Activated CD4-positive, alpha-beta T cell treated with anti-CD3 and anti-CD28 coated beads, Interleukin-2, amount 10 ng/mL, durations not matched to agents 24 days and 14 days (primary cell): ENCODE results near the gene CEACAM8. TPM values are rescaled to one million over a fixed set of nuclear protein-coding genes. Genes with fewer than 3 reads are reported as not detected.
"Not testable (repeated sequence)": the region's sequence is repeated elsewhere in the genome, so short reads cannot be mapped to it uniquely, and the experiment has no call there.

ENCODE experiments used
- DNase-seq: peaks from one replicate; pipeline ENCODE4 v3.0.0; 2022
- H3K27ac Mint-ChIP-seq: one replicate; pipeline ENCODE4 v1.8.0; 2022; ENCODE audit warnings: mild to moderate bottlenecking, mixed read lengths
- H3K27me3 Mint-ChIP-seq: one replicate; pipeline ENCODE4 v1.8.0; 2022; ENCODE audit warnings: mixed read lengths
- H3K36me3 Mint-ChIP-seq: one replicate; pipeline ENCODE4 v1.8.0; 2022; ENCODE audit warnings: low read depth, mild to moderate bottlenecking, mixed read lengths
- H3K4me1 Mint-ChIP-seq: one replicate; pipeline ENCODE4 v1.8.0; 2021; ENCODE audit warnings: mixed read lengths
- H3K4me3 Mint-ChIP-seq: one replicate; pipeline ENCODE4 v1.8.0; 2022; ENCODE audit warnings: mild to moderate bottlenecking, moderate library complexity, mixed read lengths
- H3K9me3 Mint-ChIP-seq: one replicate; pipeline ENCODE4 v1.8.0; 2021; ENCODE audit warnings: mixed read lengths
- intact Hi-C: fragments of 100-400 bp; cut with micrococcal nuclease; formaldehyde crosslinking; loops from one replicate; pipeline ENCODE4 v1.15.1; 2023
- total RNA-seq: library from RNA; stranded (reverse); gene quantifications from 2 replicates; pipeline ENCODE4 v1.2.3, GENCODE V29; 2022

The CEACAM8 gene
- not detected in 2 replicates for total RNA-seq

DNA sequence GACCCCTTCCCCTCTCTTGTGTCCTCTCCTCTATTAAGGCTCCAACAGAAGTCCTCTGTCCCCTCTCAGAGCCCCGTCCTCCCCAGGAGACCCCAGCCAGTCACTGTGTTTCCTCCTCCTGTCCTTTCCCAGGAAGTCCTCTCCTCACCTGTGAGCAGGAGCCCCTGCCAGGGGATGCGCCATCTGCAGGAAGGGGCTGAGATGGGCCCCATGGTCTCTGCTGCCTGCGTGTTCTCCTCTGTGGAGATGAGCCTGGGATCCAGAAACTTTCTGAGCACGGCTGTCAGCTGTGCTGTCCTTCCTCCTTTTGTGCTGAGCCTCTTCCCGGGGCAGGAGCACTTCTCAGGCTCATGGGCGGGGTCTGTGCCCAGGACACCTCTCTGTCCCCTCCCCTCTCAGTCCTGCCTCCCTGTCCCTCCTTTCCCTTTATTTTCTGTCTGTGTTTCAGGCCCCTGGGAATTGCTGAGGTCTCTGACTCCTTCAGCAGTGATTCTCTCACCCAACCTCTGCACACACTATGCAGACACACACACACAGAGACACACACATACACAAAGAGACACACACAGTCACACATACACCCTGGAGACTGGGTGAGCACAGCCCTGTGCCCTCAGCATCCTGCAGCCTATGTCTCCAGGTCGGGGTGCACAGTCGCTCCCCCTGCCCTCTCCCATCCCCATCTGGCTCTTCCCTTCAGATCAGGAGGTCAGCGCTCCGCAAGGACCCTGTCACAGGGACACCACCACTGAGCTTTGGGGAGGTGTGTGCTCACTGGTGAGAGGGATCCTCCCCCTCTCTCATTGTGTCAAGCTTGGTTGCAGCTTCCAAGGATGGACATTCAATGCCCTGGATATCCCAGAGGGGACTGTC is at the start of gene CEACAM8:
Gene CEACAM8, minus strand, starts transcription at position 308 of the 873 bp plus-strand sequence. Its CDS starts 96 bp downstream, at position 212.
- intact Hi-C loops: no loop called here

GRCh38 chr19:42639324-42640092 is 44.8 kb upstream of the CEACAM8 start:
- H3K4me3 Mint-ChIP-seq, intact Hi-C loops, H3K9me3 Mint-ChIP-seq, DNase-seq, H3K36me3 Mint-ChIP-seq, H3K4me1 Mint-ChIP-seq, H3K27ac Mint-ChIP-seq, H3K27me3 Mint-ChIP-seq: not testable (repeated sequence)

More for the DNA sequence above, at the start of gene CEACAM8:
- H3K36me3 Mint-ChIP-seq: no peaks in the 10 kb centered on the region
- H3K27ac Mint-ChIP-seq: peak within 1 kb of the TSS; percentile 10
- no peak for DNase-seq
- H3K4me3 Mint-ChIP-seq: no peak within 1 kb of the TSS
- no peaks in the 10 kb centered on the region for H3K9me3 Mint-ChIP-seq
- H3K4me1 Mint-ChIP-seq: no peaks in the 10 kb centered on the region
- no peaks in the 10 kb centered on the region for H3K27me3 Mint-ChIP-seq

DNA sequence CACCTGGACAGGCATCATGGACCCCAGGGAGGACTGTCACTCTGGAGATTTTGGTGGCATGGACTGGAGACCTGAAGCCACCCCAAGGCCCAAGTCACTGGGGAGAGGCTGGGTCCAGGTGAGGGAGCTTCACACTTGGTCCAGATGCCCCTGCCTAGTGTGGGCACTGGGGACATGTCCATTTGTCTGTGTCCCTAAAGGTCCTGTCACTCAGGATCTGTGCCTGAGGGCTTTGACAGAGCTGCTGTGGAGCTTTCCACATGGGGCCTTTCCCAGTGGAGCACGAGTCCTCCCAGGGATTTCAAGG is 40.5 kb upstream of the CEACAM8 start:
- H3K36me3 Mint-ChIP-seq: no peaks in the 10 kb centered on the region
- DNase-seq: no peak
- intact Hi-C loops: no loop called here
- peaks cover 9% of the 10 kb centered on the region for H3K4me1 Mint-ChIP-seq
- no peak overlapping the region for H3K27ac Mint-ChIP-seq
- no peaks in the 10 kb centered on the region for H3K9me3 Mint-ChIP-seq
- no peak overlapping the region for H3K4me3 Mint-ChIP-seq
- peaks cover 4% of the 10 kb centered on the region for H3K27me3 Mint-ChIP-seq

DNA sequence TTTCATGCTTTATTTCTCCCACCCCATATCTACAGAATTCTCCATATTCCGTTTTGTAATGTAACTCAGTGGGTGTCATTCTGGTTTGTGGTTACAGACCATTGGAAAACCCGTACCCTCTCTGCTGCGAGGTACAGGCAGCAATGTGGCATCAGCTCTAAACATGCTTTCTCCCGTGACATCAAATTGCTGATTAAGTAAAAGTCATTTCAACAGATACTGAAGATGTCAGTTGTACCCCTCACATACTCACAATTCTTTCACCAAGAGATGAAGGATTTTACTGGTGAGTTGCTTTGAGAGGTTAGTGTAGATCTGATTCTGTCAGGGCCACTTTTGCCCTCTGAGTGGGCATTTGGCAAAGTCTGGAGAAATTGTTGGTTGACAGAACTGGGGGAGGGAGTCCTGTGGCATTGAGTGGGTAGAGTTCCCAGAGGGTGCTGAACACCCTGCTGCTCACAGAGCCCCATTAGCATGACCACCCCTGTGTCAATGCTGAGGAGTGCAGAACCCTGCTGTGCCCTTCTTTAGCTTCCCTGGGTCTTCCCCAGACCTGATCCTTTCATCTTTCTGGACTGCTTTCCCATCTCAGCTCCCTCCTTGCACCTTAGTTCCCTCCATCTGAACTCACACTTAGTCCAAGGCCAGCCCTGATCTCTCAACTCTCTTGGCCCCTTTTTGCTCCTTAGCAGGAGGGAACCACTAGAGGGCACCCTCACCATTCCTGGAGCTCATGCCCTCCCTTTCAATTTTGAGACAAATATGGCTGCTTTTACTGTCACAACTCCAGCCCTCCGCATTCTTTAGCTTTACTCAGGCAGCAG is 39.9 kb upstream of the CEACAM8 start:
- Mint-ChIP-seq H3K9me3 (no peaks in the 10 kb centered on the region), H3K27me3 (peaks cover 4% of the 10 kb centered on the region), H3K4me1 (peaks cover 9% of the 10 kb centered on the region), H3K4me3 (no peak overlapping the region), H3K36me3 (no peaks in the 10 kb centered on the region), H3K27ac (no peak overlapping the region)
- intact Hi-C loops: no loop called here
- peak; percentile 83 for DNase-seq

DNA sequence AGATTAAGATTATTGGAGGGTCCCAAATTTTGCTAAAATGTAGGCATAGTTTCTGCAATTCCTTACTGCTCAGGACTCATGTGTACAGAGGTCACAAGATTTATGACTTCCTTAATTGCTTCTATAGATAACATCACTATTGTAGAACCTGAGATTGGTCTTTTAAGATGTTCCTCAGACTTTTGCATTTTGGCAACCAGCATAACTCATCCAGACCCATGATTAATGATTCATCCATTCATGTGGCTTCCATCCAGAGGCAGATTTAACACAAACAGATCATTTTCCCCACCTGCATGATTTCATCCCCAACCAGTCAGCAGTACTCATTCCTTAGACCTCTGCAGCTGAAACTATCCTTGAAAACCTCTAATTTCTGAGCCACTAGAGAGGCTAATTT is 34.5 kb upstream of the CEACAM8 start:
- Mint-ChIP-seq H3K4me3 (no peak overlapping the region), H3K27ac (peak overlapping the region; percentile 23), H3K36me3 (no peaks in the 10 kb centered on the region), H3K9me3 (peaks cover 13% of the 10 kb centered on the region), H3K27me3 (peaks cover 2% of the 10 kb centered on the region), H3K4me1 (peaks cover 19% of the 10 kb centered on the region)
- no peak for DNase-seq
- intact Hi-C loops: no loop called here

GRCh38 chr19:42628411-42629140 is 33.9 kb upstream of the CEACAM8 start:
- DNase-seq: peak; percentile 59
- H3K27ac Mint-ChIP-seq: peak overlapping the region; percentile 81
- H3K4me1 Mint-ChIP-seq: peaks cover 17% of the 10 kb centered on the region
- H3K9me3 Mint-ChIP-seq: peaks cover 13% of the 10 kb centered on the region
- H3K4me3 Mint-ChIP-seq: peak overlapping the region; percentile 41
- no peaks in the 10 kb centered on the region for H3K36me3 Mint-ChIP-seq
- intact Hi-C loops: no loop called here
- peaks cover 4% of the 10 kb centered on the region for H3K27me3 Mint-ChIP-seq

- Mint-ChIP-seq H3K36me3 (no peaks in the 10 kb centered on the region), H3K4me3 (no peak overlapping the region), H3K9me3 (peaks cover 13% of the 10 kb centered on the region), H3K27ac (peak overlapping the region; percentile 81), H3K4me1 (peaks cover 17% of the 10 kb centered on the region), H3K27me3 (peaks cover 9% of the 10 kb centered on the region)
- no peak for DNase-seq
- intact Hi-C loops: no loop called here
Observed at GRCh38 chr19:42627916-42628315, 33.2 kb upstream of the CEACAM8 start.

DNA sequence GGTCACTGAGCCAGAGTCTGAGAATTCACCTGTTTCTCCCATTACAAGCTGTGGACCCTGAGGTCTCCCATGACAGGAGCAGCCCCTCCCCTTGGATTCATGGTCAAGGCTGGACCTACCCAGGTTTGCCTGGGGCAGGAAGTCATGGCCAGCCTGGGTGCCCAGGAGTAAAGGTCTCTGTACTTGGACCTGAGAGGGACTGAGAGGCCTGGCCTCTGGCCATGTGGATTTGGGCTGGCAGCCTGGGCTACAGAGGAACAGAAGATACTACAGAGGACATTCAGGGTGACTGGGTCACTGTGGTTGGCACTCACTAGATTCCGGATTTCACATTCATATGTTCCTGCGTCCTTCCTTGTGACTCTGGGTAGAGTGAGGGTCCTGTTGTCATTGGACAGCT is 31.5 kb upstream of the CEACAM8 start:
- intact Hi-C loops: no loop called here
- H3K27me3 Mint-ChIP-seq: peaks cover 15% of the 10 kb centered on the region
- H3K27ac Mint-ChIP-seq: no peak overlapping the region
- no peaks in the 10 kb centered on the region for H3K36me3 Mint-ChIP-seq
- no peak overlapping the region for H3K4me3 Mint-ChIP-seq
- no peak for DNase-seq
- peaks cover 13% of the 10 kb centered on the region for H3K9me3 Mint-ChIP-seq
- H3K4me1 Mint-ChIP-seq: peaks cover 17% of the 10 kb centered on the region

GRCh38 chr19:42619271-42619670 is 24.5 kb upstream of the CEACAM8 start:
- Mint-ChIP-seq H3K27me3 (peaks cover 33% of the 10 kb centered on the region), H3K9me3 (no peaks in the 10 kb centered on the region), H3K4me1 (no peaks in the 10 kb centered on the region), H3K27ac (no peak overlapping the region), H3K4me3 (no peak overlapping the region), H3K36me3 (no peaks in the 10 kb centered on the region)
- no peak for DNase-seq
- intact Hi-C loops: no loop called here

GRCh38 chr19:42613666-42614065 is 18.9 kb upstream of the CEACAM8 start:
- intact Hi-C loops: no loop called here
- DNase-seq: no peak
- Mint-ChIP-seq H3K27me3 (peaks cover 15% of the 10 kb centered on the region), H3K4me1 (no peaks in the 10 kb centered on the region), H3K27ac (no peak overlapping the region), H3K9me3 (no peaks in the 10 kb centered on the region), H3K4me3 (no peak overlapping the region), H3K36me3 (no peaks in the 10 kb centered on the region)

GRCh38 chr19:42610401-42610915 is 15.7 kb upstream of the CEACAM8 start:
- H3K36me3 Mint-ChIP-seq, H3K9me3 Mint-ChIP-seq, H3K4me3 Mint-ChIP-seq, intact Hi-C loops, H3K27ac Mint-ChIP-seq, H3K4me1 Mint-ChIP-seq, DNase-seq: not testable (repeated sequence)
- H3K27me3 Mint-ChIP-seq: peaks cover 11% of the 10 kb centered on the region

GRCh38 chr19:42606660-42607351 is 12.1 kb upstream of the CEACAM8 start:
- Mint-ChIP-seq H3K4me1 (no peaks in the 10 kb centered on the region), H3K36me3 (no peaks in the 10 kb centered on the region), H3K27ac (no peak overlapping the region), H3K4me3 (no peak overlapping the region), H3K9me3 (no peaks in the 10 kb centered on the region), H3K27me3 (no peaks in the 10 kb centered on the region)
- intact Hi-C loops: loop anchor here (5.0 kb wide), 1 partner anchor 170 kb away; no protein-coding TSS in a partner anchor
- peak; percentile 87 for DNase-seq
